Peyer's patch (tissue), 4 donors: ENCODE data around the gene MED13L. TPM values are rescaled to one million over a fixed set of nuclear protein-coding genes. Genes with fewer than 3 reads are reported as not detected.

Experiments
- DNase-seq, 3 donors: peaks; one replicate each; pipeline ENCODE4 v3.0.0-alpha.2; 2017 to 2019
- H3K27ac ChIP-seq, 4 donors: fragments of 200-600 bp; sonication (generic); one replicate each; pipeline ENCODE4 v1.5.1; 2016 to 2019
- H3K27me3 ChIP-seq, 2 donors: fragments of 200-600 bp; sonication (generic); one replicate each; pipeline ENCODE4 v1.5.1; 2019
- H3K36me3 ChIP-seq, 3 donors: fragments of 200-600 bp; sonication (generic); one replicate each; pipeline ENCODE4 v1.5.1; 2016 to 2019
- H3K4me1 ChIP-seq, 4 donors: fragments of 200-600 bp; sonication (generic); one replicate each; pipeline ENCODE4 v1.5.1; 2016 to 2019
- H3K4me3 ChIP-seq, 4 donors: fragments of 200-600 bp; sonication (generic); 1 replicate in 3 of 4; 2 replicates in 1 of 4; pipeline ENCODE4 v1.5.1; 2016 to 2019; ENCODE audit warnings: mild to moderate bottlenecking in 1 of 4
- H3K9me3 ChIP-seq, 4 donors: fragments of 200-600 bp; sonication (generic); one replicate each; pipeline ENCODE4 v1.5.1; 2016 to 2019; ENCODE audit warnings: mild to moderate bottlenecking in 1 of 4
- CTCF ChIP-seq, 6 experiments: fragments of 450-650 bp in 4 of 6; fragments of 200-600 bp in 2 of 6; sonication (generic) in 1 of 6; IDR thresholded peaks; one replicate each; pipeline ENCODE4 v1.5.1; 2017 to 2019; ENCODE audit warnings: antibody characterized with exemption in 6 of 6, mild to moderate bottlenecking in 3 of 6, moderate library complexity in 1 of 6
- POLR2A ChIP-seq, 2 donors: fragments of 450-650 bp; IDR thresholded peaks; one replicate each; pipeline ENCODE4 v1.5.1; 2017; ENCODE audit warnings: antibody characterized with exemption in 2 of 2, mild to moderate bottlenecking in 2 of 2, moderate library complexity in 2 of 2
- total RNA-seq, 4 donors: library from RNA; depleted of rRNA; stranded (reverse); fragments of >200 nt; gene quantifications; one replicate each; pipeline ENCODE4 v1.1.0, GENCODE V29; 2016

MED13L gene
- total RNA-seq, 4 donors from 2014 or later, result 127 to 181 (median 145) TPM

- TF ChIP-seq CTCF (IDR thresholded peaks at IDR 0.05) (peak; percentile 74 to 94 (median 80)), POLR2A (IDR thresholded peaks at IDR 0.05) (no peak)
- Histone ChIP-seq H3K4me3 (no peak overlapping the region), H3K4me1 (peaks cover 0 to 4% (median 0%) of the 10 kb centered on the region in 4 donors), H3K9me3 (no peaks in the 10 kb centered on the region), H3K27ac (peak overlapping the region in 1 of 4 donors; percentile 31), H3K27me3 (no peaks in the 10 kb centered on the region), H3K36me3 (peaks cover 0 to 61% (median 0%) of the 10 kb centered on the region in 3 donors)
- DNase-seq, result peak in 2 of 3 donors; percentile 41 to 61
Observed at GRCh38 chr12:115998119-115998633, 279.3 kb downstream of the MED13L start.

DNA sequence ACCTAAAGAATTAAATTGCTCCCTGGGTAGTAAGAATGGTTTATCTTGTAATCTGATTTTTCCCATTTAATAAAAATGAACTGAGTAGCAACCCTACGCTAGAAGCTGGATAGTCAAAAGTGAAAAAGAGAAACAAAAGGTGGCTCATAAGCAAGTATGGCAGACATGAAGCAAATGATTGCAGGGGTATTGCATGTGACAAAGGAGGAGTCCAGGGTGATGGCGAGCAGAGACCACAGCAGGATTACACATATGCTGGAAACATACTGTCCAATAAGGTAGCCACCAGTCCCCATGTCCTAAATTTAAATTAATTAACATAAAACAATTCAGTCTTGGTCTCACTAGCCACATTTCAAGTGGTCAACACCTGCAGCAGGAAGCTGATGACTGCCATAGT, 283.8 kb downstream of the MED13L start:
- H3K36me3 ChIP-seq, result peaks cover 0 to 66% (median 0%) of the 10 kb centered on the region in 3 donors
- H3K27ac ChIP-seq, result no peak overlapping the region
- no peaks in the 10 kb centered on the region for H3K27me3 ChIP-seq
- no peaks in the 10 kb centered on the region for H3K9me3 ChIP-seq
- DNase-seq, result no peak
- no peaks in the 10 kb centered on the region for H3K4me1 ChIP-seq
- H3K4me3 ChIP-seq, result no peak overlapping the region
- TF ChIP-seq POLR2A (IDR thresholded peaks at IDR 0.05) (no peak), CTCF (IDR thresholded peaks at IDR 0.05) (no peak)

- H3K4me1 ChIP-seq, result no peaks in the 10 kb centered on the region
- TF ChIP-seq CTCF (IDR thresholded peaks at IDR 0.05), result no peak
- no peak for TF ChIP-seq POLR2A (IDR thresholded peaks at IDR 0.05)
- no peaks in the 10 kb centered on the region for H3K27me3 ChIP-seq
- peaks cover 0 to 63% (median 0%) of the 10 kb centered on the region in 3 donors for H3K36me3 ChIP-seq
- no peak for DNase-seq
- H3K4me3 ChIP-seq, result no peak overlapping the region
- no peak overlapping the region for H3K27ac ChIP-seq
- no peaks in the 10 kb centered on the region for H3K9me3 ChIP-seq
Observed at GRCh38 chr12:115990241-115990640, 287.3 kb downstream of the MED13L start.

DNA sequence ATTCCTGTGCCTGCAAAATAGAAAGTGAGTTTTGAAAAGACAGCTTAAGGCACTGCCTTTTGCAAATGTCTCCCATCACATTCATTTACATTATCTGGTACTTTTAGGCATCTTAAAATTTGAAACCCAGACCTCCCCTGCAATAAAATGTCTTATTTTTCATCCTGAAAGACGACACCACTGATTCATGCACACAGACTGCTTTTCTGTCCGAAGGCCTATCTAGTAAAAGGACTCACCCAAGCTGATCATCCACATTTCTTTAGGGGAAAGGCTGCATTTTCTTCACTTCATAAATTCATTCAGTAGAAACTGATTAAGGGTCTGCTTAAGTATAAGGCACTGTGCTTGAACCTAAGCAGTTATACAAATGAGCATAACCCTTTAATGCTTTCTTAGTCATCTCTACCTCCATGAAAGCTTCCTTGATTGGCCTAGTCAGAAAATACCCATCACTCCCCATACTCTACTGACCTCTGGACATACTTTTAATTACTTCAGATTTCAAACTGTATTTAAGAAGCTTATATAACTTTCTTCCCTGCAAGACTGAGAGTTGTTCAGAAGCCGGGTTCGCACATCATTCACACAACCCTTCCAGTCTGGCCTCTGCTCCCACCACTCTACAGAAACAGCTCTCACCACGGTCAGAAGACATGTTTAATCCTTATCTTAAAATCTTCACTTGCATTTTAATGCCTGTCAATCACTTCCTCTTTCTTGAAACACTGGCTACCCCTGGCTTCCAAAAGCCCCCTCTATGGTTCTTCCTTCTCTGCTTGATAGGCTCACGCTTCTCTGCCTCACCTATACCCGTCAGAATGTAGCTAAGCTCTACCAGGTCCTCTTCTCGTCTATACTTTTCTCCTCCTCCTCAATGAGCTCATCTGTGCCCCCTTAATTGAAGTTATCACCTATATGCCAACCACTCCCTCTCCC, 288.6 kb downstream of the MED13L start:
- Histone ChIP-seq H3K4me1 (no peaks in the 10 kb centered on the region), H3K9me3 (no peaks in the 10 kb centered on the region), H3K27ac (no peak overlapping the region), H3K4me3 (no peak overlapping the region), H3K27me3 (no peaks in the 10 kb centered on the region), H3K36me3 (peaks cover 0 to 59% (median 0%) of the 10 kb centered on the region in 3 donors)
- no peak for TF ChIP-seq CTCF (IDR thresholded peaks at IDR 0.05)
- no peak for TF ChIP-seq POLR2A (IDR thresholded peaks at IDR 0.05)
- no peak for DNase-seq

- no peak overlapping the region for H3K27ac ChIP-seq
- peaks cover 0 to 61% (median 0%) of the 10 kb centered on the region in 3 donors for H3K36me3 ChIP-seq
- TF ChIP-seq CTCF (IDR thresholded peaks at IDR 0.05) (no peak), POLR2A (IDR thresholded peaks at IDR 0.05) (no peak)
- no peaks in the 10 kb centered on the region for H3K27me3 ChIP-seq
- no peak overlapping the region for H3K4me3 ChIP-seq
- no peaks in the 10 kb centered on the region for H3K4me1 ChIP-seq
- DNase-seq, result no peak
- H3K9me3 ChIP-seq, result no peaks in the 10 kb centered on the region
Observed at GRCh38 chr12:115988212-115988611, 289.3 kb downstream of the MED13L start.
